ENCODE results near the gene RIC8B. TPM values are rescaled to one million over a fixed set of nuclear protein-coding genes. Genes with fewer than 3 reads are reported as not detected.
A peak's percentile ranks its signal among the peaks of the same experiment; 100 is the strongest.

RIC8B gene
- total RNA-seq, 1 experiment from 2014 or later = 29.0 TPM

- Histone ChIP-seq H3K4ac (ENCODE audit: low read depth, low read length) (no peak overlapping the region), H3K4me1 (ENCODE audit: insufficient read depth, low read length) (peaks cover 6% of the 10 kb centered on the region; the same call in 1 of the 2 replicates), H2BK5ac (ENCODE audit: insufficient read length, low read length) (no peak overlapping the region), H2AFZ (ENCODE audit: low read length) (no peak overlapping the region), H2BK20ac (ENCODE audit: low read depth, low read length, poor library complexity, severe bottlenecking) (no peak overlapping the region), H3K79me1 (ENCODE audit: insufficient read depth, low read depth, low read length, poor library complexity, severe bottlenecking) (peaks cover 6% of the 10 kb centered on the region), H3K4me2 (ENCODE audit: insufficient read depth, insufficient read length, low read length) (no peak overlapping the region), H2AK5ac (ENCODE audit: insufficient read length, low read length) (no peak overlapping the region), H4K91ac (ENCODE audit: insufficient read length, low read depth, low read length) (no peak overlapping the region), H2BK12ac (ENCODE audit: insufficient read length, low read depth, low read length) (no peak overlapping the region), H3K79me2 (ENCODE audit: insufficient read depth, low read length) (peaks cover 6% of the 10 kb centered on the region; the same call in 1 of the 2 replicates), H4K8ac (replicated peaks; ENCODE audit: insufficient read length, low read depth, low read length) (no peak overlapping the region), H3K23me2 (ENCODE audit: insufficient read length, low read depth, low read length, poor library complexity, severe bottlenecking) (no peaks in the 10 kb centered on the region), H2BK120ac (ENCODE audit: low read depth, low read length, poor library complexity, severe bottlenecking) (no peak overlapping the region), H3K27ac (ENCODE audit: insufficient read length, low read depth, low read length) (no peak overlapping the region), H3K14ac (ENCODE audit: insufficient read depth, low read length) (no peak overlapping the region), H3K9me3 (ENCODE audit: control insufficient read depth, low read depth, low read length) (no peaks in the 10 kb centered on the region), H3K18ac (ENCODE audit: insufficient read length, low read depth, low read length) (no peak overlapping the region), H3K23ac (ENCODE audit: insufficient read length, low read depth, low read length) (no peak overlapping the region), H3K9ac (ENCODE audit: extremely low read depth, insufficient read length, low read length) (no peak overlapping the region), H4K20me1 (ENCODE audit: control insufficient read depth, insufficient read depth, insufficient read length) (no peaks in the 10 kb centered on the region), H3K56ac (ENCODE audit: insufficient read length, low read depth, low read length) (no peak overlapping the region), H2BK15ac (ENCODE audit: low read depth, low read length) (no peak overlapping the region), H3T11ph (ENCODE audit: low read length) (no peak overlapping the region), H4K5ac (ENCODE audit: insufficient read length, low read depth, low read length) (no peak overlapping the region), H3K27me3 (ENCODE audit: insufficient read depth, low read length) (no peaks in the 10 kb centered on the region)
- Mint-ChIP-seq H3K27me3 (ENCODE audit: low read depth) (no peaks in the 10 kb centered on the region), H3K4me1 (peaks cover 38 to 41% of the 10 kb centered on the region in 2 experiments), H3K27ac (peak overlapping the region in 2 of 3 experiments; percentile 41 to 65; a peak in 2 of 7 replicates), H3K4me3 (no peak overlapping the region), H3K9me3 (peaks cover 3 to 4% of the 10 kb centered on the region in 2 experiments; a peak in 2 of 5 replicates), H3K36me3 (ENCODE audit: insufficient read depth in 1 of 3, low read depth in 3 of 3) (peaks cover 30 to 36% (median 36%) of the 10 kb centered on the region in 3 experiments)
- DNase-seq = no peak
- TF ChIP-seq CTCF (conservative IDR thresholded peaks at IDR 0.05) = no peak
- no CpG with 5 or more reads among the region's 5 CpGs for WGBS (ENCODE audit: extremely low coverage, insufficient read length, low lambda C conversion rate)
These were observed 9.0 kb downstream of the RIC8B start for GRCh38 chr12:106783515-106783914.

Data from H9 (cell line).